HL-60 (cell line): ENCODE measurements around the gene SLC17A3.

Experiments used
- DNase-seq, 2 experiments: peaks; one replicate each; pipeline ENCODE4 v3.0.0-alpha.2; 2010 to 2020; ENCODE audit warnings: low read depth in 1 of 2, low spot score in 1 of 2
- H3K27ac ChIP-seq: fragments of 250-450 bp; sonication (Bioruptor Pico); replicated peaks from 2 replicates; pipeline ENCODE4 v1.5.1; 2020; ENCODE audit warnings: mild to moderate bottlenecking, moderate library complexity
- H3K27me3 ChIP-seq: fragments of 250-450 bp; sonication (Bioruptor Pico); 2 replicates; pipeline ENCODE4 v1.5.1; 2021; ENCODE audit warnings: mild to moderate bottlenecking, moderate library complexity; ENCODE audit not compliant: insufficient read depth, poor library complexity, severe bottlenecking
- H3K4me3 ChIP-seq: replicated peaks from 2 replicates; pipeline ENCODE4 v1.5.1; 2011; ENCODE audit warnings: mild to moderate bottlenecking, control low read depth, low read length; ENCODE audit not compliant: insufficient read depth
- GABPA ChIP-seq: IDR thresholded peaks from 2 replicates; pipeline ENCODE4 v1.6.1; 2012; ENCODE audit warnings: low read depth
- POLR2AphosphoS5 ChIP-seq: IDR thresholded peaks from 2 replicates; pipeline ENCODE4 v1.6.1; 2012; ENCODE audit warnings: low read depth
- SPI1 ChIP-seq: IDR thresholded peaks from 2 replicates; pipeline ENCODE4 v1.6.1; 2012; ENCODE audit warnings: low read depth, mild to moderate bottlenecking, borderline replicate concordance
- TF ChIP-seq, protein P1 (sequence below): IDR thresholded peaks from one replicate; pipeline ENCODE4 v1.5.1; 2011; ENCODE audit warnings: low read length, control low read depth, inconsistent platforms; ENCODE audit not compliant: insufficient read depth
- TF ChIP-seq, protein P2 (sequence below): IDR thresholded peaks from 2 replicates; pipeline ENCODE4 v1.6.1; 2012; ENCODE audit warnings: low read depth; ENCODE audit not compliant: insufficient replicate concordance

The SLC17A3 gene

DNA sequence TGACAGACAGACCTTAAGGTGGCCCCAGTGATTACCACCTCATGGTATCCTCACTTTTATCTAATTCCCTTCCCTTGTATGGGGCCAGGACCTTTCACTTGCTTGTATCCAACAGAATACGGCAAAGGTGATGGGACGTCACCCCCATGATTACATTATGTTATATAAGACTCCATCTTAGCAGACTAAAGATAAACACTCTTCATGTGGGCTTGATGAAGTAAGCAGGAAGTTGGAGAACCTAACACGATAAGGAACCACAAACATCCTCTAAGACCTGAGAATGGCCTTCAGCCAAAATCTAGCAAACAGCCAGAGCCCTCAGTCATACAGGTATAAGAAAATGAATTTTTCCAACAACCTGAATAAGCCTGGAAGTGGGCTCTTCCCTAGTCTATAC is 8.0 kb downstream of the SLC17A3 start:
- H3K27ac ChIP-seq, result no peak overlapping the region
- no peaks in the 10 kb centered on the region for H3K27me3 ChIP-seq
- no peak overlapping the region for H3K4me3 ChIP-seq
- TF ChIP-seq, protein P1, sequence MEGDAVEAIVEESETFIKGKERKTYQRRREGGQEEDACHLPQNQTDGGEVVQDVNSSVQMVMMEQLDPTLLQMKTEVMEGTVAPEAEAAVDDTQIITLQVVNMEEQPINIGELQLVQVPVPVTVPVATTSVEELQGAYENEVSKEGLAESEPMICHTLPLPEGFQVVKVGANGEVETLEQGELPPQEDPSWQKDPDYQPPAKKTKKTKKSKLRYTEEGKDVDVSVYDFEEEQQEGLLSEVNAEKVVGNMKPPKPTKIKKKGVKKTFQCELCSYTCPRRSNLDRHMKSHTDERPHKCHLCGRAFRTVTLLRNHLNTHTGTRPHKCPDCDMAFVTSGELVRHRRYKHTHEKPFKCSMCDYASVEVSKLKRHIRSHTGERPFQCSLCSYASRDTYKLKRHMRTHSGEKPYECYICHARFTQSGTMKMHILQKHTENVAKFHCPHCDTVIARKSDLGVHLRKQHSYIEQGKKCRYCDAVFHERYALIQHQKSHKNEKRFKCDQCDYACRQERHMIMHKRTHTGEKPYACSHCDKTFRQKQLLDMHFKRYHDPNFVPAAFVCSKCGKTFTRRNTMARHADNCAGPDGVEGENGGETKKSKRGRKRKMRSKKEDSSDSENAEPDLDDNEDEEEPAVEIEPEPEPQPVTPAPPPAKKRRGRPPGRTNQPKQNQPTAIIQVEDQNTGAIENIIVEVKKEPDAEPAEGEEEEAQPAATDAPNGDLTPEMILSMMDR, result no peak
- TF ChIP-seq, protein P2, sequence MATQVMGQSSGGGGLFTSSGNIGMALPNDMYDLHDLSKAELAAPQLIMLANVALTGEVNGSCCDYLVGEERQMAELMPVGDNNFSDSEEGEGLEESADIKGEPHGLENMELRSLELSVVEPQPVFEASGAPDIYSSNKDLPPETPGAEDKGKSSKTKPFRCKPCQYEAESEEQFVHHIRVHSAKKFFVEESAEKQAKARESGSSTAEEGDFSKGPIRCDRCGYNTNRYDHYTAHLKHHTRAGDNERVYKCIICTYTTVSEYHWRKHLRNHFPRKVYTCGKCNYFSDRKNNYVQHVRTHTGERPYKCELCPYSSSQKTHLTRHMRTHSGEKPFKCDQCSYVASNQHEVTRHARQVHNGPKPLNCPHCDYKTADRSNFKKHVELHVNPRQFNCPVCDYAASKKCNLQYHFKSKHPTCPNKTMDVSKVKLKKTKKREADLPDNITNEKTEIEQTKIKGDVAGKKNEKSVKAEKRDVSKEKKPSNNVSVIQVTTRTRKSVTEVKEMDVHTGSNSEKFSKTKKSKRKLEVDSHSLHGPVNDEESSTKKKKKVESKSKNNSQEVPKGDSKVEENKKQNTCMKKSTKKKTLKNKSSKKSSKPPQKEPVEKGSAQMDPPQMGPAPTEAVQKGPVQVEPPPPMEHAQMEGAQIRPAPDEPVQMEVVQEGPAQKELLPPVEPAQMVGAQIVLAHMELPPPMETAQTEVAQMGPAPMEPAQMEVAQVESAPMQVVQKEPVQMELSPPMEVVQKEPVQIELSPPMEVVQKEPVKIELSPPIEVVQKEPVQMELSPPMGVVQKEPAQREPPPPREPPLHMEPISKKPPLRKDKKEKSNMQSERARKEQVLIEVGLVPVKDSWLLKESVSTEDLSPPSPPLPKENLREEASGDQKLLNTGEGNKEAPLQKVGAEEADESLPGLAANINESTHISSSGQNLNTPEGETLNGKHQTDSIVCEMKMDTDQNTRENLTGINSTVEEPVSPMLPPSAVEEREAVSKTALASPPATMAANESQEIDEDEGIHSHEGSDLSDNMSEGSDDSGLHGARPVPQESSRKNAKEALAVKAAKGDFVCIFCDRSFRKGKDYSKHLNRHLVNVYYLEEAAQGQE, result no peak
- TF ChIP-seq POLR2AphosphoS5 (no peak), SPI1 (no peak), GABPA (no peak)
- no peak for DNase-seq

DNA sequence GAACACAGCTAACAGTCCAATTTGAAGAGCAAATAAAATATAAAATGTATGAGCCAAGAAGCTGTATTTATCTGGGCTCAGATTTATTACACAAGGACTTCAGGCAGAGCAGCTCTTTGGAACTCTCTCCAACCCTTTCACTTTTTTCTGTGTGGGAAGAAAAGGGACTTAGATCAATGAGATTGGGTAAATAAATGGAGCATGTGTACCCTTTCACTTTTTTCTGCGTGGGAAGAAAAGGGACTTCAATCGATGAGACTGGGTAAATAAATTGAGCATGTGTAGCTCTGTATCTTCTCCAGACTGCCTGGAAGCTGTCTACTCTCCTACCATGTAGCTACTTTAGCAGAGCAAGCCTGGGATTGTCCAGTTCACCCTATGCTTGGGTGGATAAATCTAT is 10.7 kb downstream of the SLC17A3 start:
- H3K4me3 ChIP-seq, result no peak overlapping the region
- H3K27ac ChIP-seq, result no peak overlapping the region
- TF ChIP-seq, protein P2, result no peak
- TF ChIP-seq GABPA (no peak), SPI1 (no peak), POLR2AphosphoS5 (no peak)
- TF ChIP-seq, protein P1, result no peak
- no peaks in the 10 kb centered on the region for H3K27me3 ChIP-seq
- DNase-seq, result no peak

DNA sequence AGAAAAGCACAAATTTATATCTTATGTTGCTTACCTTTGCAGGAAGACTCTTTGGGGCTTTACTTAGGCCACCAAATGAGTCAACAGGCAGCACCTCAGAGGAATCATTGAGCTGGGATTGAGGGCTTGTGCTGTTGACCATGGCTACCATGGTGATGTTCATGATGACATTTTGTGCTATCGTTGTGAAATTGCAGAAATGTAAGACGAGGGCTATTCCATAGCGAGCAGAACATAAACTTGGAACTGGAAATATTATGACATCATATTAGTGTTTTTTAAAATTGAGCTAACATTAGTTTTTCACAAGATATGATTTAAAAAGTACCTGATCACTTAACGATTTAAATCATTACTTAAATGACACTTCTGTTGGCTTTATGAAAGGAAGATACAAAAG is 11.8 kb downstream of the SLC17A3 start:
- no peak for DNase-seq

More for the DNA sequence above, 11.8 kb downstream of the SLC17A3 start:
- Histone ChIP-seq H3K27me3 (no peaks in the 10 kb centered on the region), H3K4me3 (no peak overlapping the region), H3K27ac (no peak overlapping the region)
- TF ChIP-seq, protein P2, result no peak
- TF ChIP-seq GABPA (no peak), SPI1 (no peak), POLR2AphosphoS5 (no peak)
- TF ChIP-seq, protein P1, result no peak
